HepG2 (cell line): ENCODE data around the gene CD19. TPM values are rescaled to one million over a fixed set of nuclear protein-coding genes. Genes with fewer than 3 reads are reported as not detected.
A peak's percentile ranks its signal among the peaks of the same experiment; 100 is the strongest.

Experiments used
- CREB1 ChIP-seq, 2 experiments: fragments of 450-650 bp in 1 of 2; IDR thresholded peaks; 2 replicates each; pipeline ENCODE4 v1.6.1; 2016 to 2017; ENCODE audit warnings: control low read depth in 1 of 2, mild to moderate bottlenecking in 1 of 2, missing compliant biosample characterization in 1 of 2, missing genetic modification characterization in 1 of 2
- ELF1 ChIP-seq: sonication (generic); formaldehyde crosslinking; IDR thresholded peaks from 2 replicates; pipeline ENCODE4 v1.4.0; 2020; ENCODE audit warnings: missing genetic modification reagents
- ETS1 ChIP-seq: sonication (generic); formaldehyde crosslinking; IDR thresholded peaks from 2 replicates; pipeline ENCODE4 v1.4.0; 2020; ENCODE audit warnings: missing genetic modification reagents
- FOXK1 ChIP-seq: sonication (generic); formaldehyde crosslinking; IDR thresholded peaks from 2 replicates; pipeline ENCODE4 v1.4.0; 2020; ENCODE audit warnings: low read depth, missing genetic modification reagents, borderline replicate concordance
- HOXA5 ChIP-seq: sonication (generic); formaldehyde crosslinking; IDR thresholded peaks from 2 replicates; pipeline ENCODE4 v1.4.0; 2020; ENCODE audit warnings: missing genetic modification reagents
- MEIS1 ChIP-seq: sonication (generic); formaldehyde crosslinking; IDR thresholded peaks from 2 replicates; pipeline ENCODE4 v1.9.0; 2021; ENCODE audit warnings: mild to moderate bottlenecking, missing genetic modification reagents, moderate library complexity, borderline replicate concordance
- NCOA1 ChIP-seq: sonication (generic); formaldehyde crosslinking; IDR thresholded peaks from 2 replicates; pipeline ENCODE4 v1.9.0; 2021; ENCODE audit warnings: missing genetic modification reagents
- NR3C1 ChIP-seq: sonication (generic); formaldehyde crosslinking; IDR thresholded peaks from 2 replicates; pipeline ENCODE4 v1.4.0; 2020; ENCODE audit warnings: missing genetic modification reagents
- POLR2AphosphoS2 ChIP-seq: IDR thresholded peaks from 2 replicates; pipeline ENCODE4 v1.6.1; 2011; ENCODE audit warnings: low read depth, low read length, improper control_type of control experiment
- RBFOX2 ChIP-seq: fragments of 200-400 bp; formaldehyde crosslinking; IDR thresholded peaks from 2 replicates; pipeline ENCODE4 v1.6.1; 2017; ENCODE audit warnings: low read depth, mild to moderate bottlenecking, low read length
- TBL1XR1 ChIP-seq: fragments of 150-350 bp; IDR thresholded peaks from 2 replicates; pipeline ENCODE4 v1.6.1; 2014; ENCODE audit warnings: borderline replicate concordance, low read length; ENCODE audit not compliant: partially characterized antibody
- ZEB1 ChIP-seq: IDR thresholded peaks from 2 replicates; pipeline ENCODE4 v1.6.1; 2012; ENCODE audit warnings: mild to moderate bottlenecking, low read depth, inconsistent platforms; ENCODE audit not compliant: insufficient replicate concordance
- ZFP82 ChIP-seq: sonication (generic); formaldehyde crosslinking; IDR thresholded peaks from 2 replicates; pipeline ENCODE4 v1.5.1; 2020; ENCODE audit warnings: mild to moderate bottlenecking, missing genetic modification reagents, borderline replicate concordance
- ZGPAT ChIP-seq: IDR thresholded peaks from 2 replicates; pipeline ENCODE4 v1.6.1; 2016; ENCODE audit warnings: mild to moderate bottlenecking
- ZNF143 ChIP-seq: sonication (generic); formaldehyde crosslinking; IDR thresholded peaks from 2 replicates; pipeline ENCODE4 v1.4.0; 2020; ENCODE audit warnings: missing genetic modification reagents
- ZNF30 ChIP-seq: sonication (generic); formaldehyde crosslinking; IDR thresholded peaks from 2 replicates; pipeline ENCODE4 v1.5.0; 2020; ENCODE audit warnings: mild to moderate bottlenecking, missing genetic modification reagents
- ZNF430 ChIP-seq: sonication (generic); formaldehyde crosslinking; IDR thresholded peaks from 2 replicates; pipeline ENCODE4 v1.9.0; 2021; ENCODE audit warnings: mild to moderate bottlenecking, missing genetic modification reagents
- ZNF598 ChIP-seq: sonication (generic); formaldehyde crosslinking; IDR thresholded peaks from 2 replicates; pipeline ENCODE4 v1.5.1; 2020; ENCODE audit warnings: mild to moderate bottlenecking, missing genetic modification reagents, borderline replicate concordance
- ZNF609 ChIP-seq: sonication (generic); formaldehyde crosslinking; IDR thresholded peaks from 2 replicates; pipeline ENCODE4 v1.4.0; 2020; ENCODE audit warnings: mild to moderate bottlenecking, missing genetic modification reagents, borderline replicate concordance
- ZNF710 ChIP-seq: sonication (generic); formaldehyde crosslinking; IDR thresholded peaks from 2 replicates; pipeline ENCODE4 v1.5.0; 2020; ENCODE audit warnings: mild to moderate bottlenecking, missing genetic modification reagents, borderline replicate concordance
- polyA plus RNA-seq, 8 experiments: library from polyadenylated mRNA; depleted of rRNA in 3 of 8; stranded (reverse) in 7 of 8; unstranded in 1 of 8; fragments of >200 nt; fragmentation: Illumina TruSeq in 4 of 8; extraction: Trizol in 4 of 8; gene quantifications; 2 replicates each; pipeline versions ENCODE4 v1.2.1 to v1.2.3, GENCODE V29; 2011 to 2016; ENCODE audit warnings: low read depth in 4 of 8, missing spikeins in 1 of 8, mixed read lengths in 1 of 8; ENCODE audit not compliant: insufficient read depth in 1 of 8
- total RNA-seq, 5 experiments: library from RNA; depleted of rRNA; stranded (reverse); fragments of >200 nt; fragmentation: Illumina TruSeq; extraction: Trizol; gene quantifications; 2 replicates each; pipeline ENCODE4 v1.2.3, GENCODE V29; 2016; ENCODE audit warnings: low read depth in 1 of 5

Gene CD19
- total and polyA plus RNA-seq, 2 of the 13 experiments (the other 11 are each of a cell fraction or from before 2014, with no cell fraction given), result 0.55 to 1.1 TPM

- TF ChIP-seq MEIS1 (peak; percentile 56; the same call in 1 of the 2 replicates), ZNF598 (0 out of 2 replicates have a peak, but pooled peaks have one; percentile 12), ZGPAT (CRISPR knock-in tag) (no peak), ELF1 (CRISPR knock-in tag) (peak; percentile 96), ZNF30 (no peak), FOXK1 (CRISPR knock-in tag) (no peak), ZNF710 (no peak), ZNF143 (CRISPR knock-in tag) (no peak), ETS1 (no peak), ZNF430 (CRISPR knock-in tag) (no peak), ZNF609 (CRISPR knock-in tag) (no peak; the same call in 1 of the 2 replicates), NR3C1 (CRISPR knock-in tag) (no peak), POLR2AphosphoS2 (no peak), TBL1XR1 (peak; percentile 10), ZFP82 (no peak), RBFOX2 (no peak), ZEB1 (peak; percentile 99), HOXA5 (peak; percentile 33; the same call in 1 of the 2 replicates), NCOA1 (CRISPR knock-in tag) (no peak), CREB1 (IDR thresholded peaks at IDR 0.05) (peak; percentile 70), CREB1 (CRISPR knock-in tag; IDR thresholded peaks at IDR 0.05) (no peak)
Measured at GRCh38 chr16:28924762-28925385, 6.9 kb upstream of the CD19 start, which contains the start of gene RABEP2 (continued).
